MV-4-11 (cell line): ENCODE data around the gene CGB8.
"Not testable (repeated sequence)": the region's sequence is repeated elsewhere in the genome, so short reads cannot be mapped to it uniquely, and the experiment has no call there.

ENCODE experiments used
- DNase-seq: peaks from one replicate; lab custom pipeline; 2025; lab: John Stamatoyannopoulos, UW

CGB8 gene

DNA sequence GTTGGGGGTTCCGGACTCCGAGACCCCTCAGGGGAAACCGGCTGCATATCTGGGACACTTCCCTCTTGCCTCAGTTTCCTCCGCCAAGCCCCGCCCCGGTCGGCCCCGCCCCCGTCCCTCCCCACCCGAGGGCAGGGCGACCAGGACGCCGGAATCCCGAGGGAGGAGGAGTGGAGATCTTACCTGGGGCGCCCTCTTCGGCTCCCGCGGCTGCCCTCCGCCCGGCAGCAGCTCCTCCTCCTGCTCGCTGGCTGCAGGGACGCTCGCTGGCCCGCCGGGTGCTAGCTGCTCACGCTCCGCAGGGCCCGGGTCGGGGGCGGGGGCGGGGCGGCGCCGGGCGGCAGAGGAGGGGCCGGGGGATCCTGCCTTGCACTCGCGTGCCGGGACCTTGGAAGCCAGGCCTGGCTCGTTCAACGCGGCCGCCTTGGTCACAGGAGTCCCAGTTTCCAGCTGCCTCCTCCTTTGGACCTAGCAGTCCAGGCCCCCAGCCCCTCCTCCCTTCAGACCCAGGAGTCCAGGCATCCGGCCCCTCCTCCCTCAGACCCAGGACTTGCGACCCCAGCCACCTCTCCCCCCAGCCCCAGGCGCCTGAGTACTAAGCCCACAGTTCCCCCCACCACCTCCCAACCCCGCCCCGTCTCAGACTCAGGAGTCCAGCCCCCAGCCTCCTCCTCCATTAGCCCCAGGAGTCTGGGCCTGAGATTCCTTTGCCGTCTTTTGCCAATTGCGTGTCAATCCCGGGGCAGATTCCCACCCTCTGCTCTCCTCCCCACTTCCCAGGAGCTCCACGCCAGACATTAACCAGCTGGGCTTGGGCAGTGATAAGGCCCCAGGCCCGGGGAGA, 16.1 kb upstream of the CGB8 start, which contains the start of gene NTF4:
Gene NTF4, minus strand, starts transcription at position 51 of the 844 bp plus-strand sequence. CDS start 2,821 bp downstream, outside the sequence.
- no peak for DNase-seq

DNA sequence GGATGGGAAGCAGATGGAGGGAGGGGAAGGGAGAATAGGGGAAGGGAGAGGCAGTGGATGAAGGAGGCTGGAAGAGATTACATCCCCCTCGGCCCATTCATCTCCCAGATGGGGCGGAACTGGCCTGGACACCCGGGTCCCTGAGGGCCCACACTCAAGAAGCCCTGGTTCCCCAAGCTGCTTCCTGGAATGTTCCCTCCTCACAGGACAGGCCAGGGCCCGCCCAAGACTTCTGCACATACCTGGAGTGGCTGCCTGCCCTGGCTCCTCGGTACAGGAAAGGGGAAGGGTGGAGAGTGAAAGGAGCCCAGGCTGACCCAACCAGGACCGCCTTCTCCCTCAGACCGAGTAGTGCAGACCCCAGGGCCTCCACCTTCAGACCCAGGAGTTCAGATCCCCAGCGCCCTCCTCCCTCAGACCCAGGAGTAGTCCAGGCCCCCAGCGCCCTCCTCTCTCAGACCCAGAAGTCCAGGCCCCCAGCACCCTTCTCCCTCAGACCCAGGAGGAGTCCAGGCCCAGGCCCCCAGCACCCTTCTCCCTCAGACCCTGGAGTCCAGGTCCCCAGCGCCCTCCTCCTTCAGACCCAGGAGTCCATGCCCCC, 15.2 kb upstream of the CGB8 start:
- no peak for DNase-seq

- DNase-seq = no peak
These were observed 12.5 kb upstream of the CGB8 start for GRCh38 chr19:49061445-49061844.

DNA sequence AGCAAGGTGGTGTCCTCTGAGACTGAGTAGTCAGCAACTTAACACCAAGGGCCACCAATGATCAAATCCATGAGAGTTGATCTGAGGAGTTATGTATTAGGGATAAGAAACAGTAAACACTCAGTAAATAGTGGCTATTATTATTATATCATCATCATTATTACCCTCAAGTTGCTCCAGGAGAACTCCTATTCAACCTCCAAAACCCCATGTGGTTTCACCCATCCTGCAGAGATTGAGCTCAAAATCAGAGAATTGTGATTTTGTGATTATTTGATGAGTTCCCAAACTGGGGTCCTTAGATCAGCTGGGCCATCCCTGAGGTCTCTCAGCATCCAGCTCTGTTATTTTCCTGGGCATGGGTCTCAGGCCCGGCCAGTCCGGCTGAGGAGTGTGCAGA, 12.1 kb upstream of the CGB8 start:
- DNase-seq = no peak

DNA sequence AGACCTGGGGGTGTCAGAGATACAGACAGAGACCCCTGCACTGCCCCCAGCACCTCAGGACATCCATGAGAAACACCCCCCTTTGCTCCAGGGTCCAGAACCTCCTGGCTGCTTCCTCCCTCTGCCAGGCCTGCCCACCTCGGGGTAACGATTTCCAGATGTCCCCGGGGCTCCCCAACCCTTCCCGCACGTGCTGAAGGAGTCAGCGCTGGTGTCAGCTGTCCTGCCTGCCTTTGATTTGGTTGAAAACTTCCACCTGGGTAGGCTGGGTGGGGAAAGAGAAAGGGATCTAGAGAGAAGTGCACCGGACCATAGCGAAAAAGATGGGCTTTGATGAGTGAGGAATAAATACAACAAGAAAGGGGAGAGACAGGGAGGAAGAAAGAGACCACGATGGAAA, 10.1 kb upstream of the CGB8 start:
- no peak for DNase-seq

DNA sequence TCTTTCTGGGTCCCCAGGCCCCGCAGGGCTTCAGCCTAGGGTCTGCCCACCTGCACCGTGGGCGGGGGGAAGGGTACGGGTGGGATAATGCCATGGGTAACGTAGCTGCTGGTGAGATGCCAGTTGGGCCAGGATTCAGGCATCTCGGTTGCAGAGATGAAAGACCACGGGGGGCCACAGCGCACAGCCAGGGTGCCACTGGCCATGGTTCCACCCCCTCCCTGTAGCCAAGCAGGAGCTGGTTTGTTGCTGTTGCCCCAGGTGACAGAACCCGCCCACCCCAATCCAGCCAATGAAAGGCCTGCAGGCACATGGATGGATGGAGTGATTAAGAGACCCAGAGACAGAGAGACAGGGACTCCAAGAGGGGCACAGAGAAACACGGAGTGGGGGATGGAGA, 9.7 kb upstream of the CGB8 start:
- no peak for DNase-seq

- DNase-seq = no peak
These were observed 8.8 kb upstream of the CGB8 start, which contains the start of gene CGB7 for GRCh38 chr19:49057636-49058234. CGB7 (minus strand) TSS chr19:49057749; CDS start chr19:49055375, 2,374 bp downstream.

- not testable (repeated sequence) for DNase-seq
These were observed 8.1 kb upstream of the CGB8 start for GRCh38 chr19:49056902-49057596.

GRCh38 chr19:49056101-49056901, 7.4 kb upstream of the CGB8 start:
- DNase-seq = peak; percentile 15

GRCh38 chr19:49050376-49051033, 1.6 kb upstream of the CGB8 start:
- DNase-seq = not testable (repeated sequence)

DNA sequence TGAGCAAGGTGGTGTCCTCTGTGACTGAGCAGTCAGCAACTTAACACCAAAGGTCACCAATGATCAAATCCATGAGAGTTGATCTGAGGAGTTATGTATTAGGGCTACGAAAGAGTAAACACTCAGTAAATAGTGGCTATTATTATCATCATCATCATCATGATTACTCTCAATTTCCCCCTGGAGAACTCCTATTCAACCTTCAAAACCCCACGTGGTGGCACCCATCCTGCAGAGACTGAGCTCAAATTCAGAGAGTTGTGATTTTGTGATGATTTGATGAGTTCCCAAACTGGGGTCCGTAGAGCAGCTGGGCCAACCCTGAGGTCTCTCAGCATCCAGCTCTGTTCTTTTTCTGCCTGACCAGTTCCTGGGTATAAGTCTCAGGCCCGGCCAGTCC, 923 bp upstream of the CGB8 start:
- DNase-seq = not testable (repeated sequence)

DNA sequence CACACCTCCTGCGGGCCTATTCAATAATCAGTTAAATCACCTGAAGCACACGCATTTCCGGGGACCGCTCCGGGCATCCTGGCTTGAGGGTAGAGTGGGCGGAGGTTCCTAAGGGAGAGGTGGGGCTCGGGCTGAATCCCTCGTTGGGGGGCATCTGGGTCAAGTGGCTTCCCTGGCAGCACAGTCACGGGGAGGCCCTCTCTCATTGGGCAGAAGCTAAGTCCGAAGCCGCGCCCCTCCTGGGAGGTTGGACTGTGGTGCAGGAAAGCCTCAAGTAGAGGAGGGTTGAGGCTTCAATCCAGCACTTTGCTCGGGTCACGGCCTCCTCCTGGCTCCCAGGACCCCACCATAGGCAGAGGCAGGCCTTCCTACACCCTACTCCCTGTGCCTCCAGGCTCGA, 5.4 kb downstream of the CGB8 start, which contains the start of gene CGB5:
Gene CGB5, plus strand, starts transcription at position 301 of the 400 bp plus-strand sequence. CDS start 362 bp downstream, outside the sequence.
- not testable (repeated sequence) for DNase-seq

GRCh38 chr19:49042666-49043065, 6.2 kb downstream of the CGB8 start:
- not testable (repeated sequence) for DNase-seq

DNA sequence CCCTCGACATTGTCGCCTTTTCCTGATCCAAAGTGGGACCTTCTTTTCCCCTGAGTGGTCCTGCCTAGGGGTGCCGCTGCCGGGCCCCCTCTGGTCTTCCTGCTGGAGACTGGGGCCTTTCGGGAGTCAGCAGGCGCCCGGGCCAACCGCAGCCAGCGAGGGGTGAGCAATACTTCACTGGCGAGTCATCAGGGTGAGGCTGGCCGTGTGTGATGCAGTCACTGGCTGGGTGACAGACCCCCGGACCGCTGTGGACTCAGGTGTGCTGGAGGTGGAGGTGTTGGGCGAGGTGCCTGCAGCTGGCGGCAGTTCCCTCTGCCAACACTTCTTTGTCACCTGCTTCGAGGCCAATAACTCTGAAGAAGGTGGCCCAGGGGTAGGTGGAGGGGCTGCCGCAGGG, 6.7 kb downstream of the CGB8 start:
- DNase-seq = no peak

DNA sequence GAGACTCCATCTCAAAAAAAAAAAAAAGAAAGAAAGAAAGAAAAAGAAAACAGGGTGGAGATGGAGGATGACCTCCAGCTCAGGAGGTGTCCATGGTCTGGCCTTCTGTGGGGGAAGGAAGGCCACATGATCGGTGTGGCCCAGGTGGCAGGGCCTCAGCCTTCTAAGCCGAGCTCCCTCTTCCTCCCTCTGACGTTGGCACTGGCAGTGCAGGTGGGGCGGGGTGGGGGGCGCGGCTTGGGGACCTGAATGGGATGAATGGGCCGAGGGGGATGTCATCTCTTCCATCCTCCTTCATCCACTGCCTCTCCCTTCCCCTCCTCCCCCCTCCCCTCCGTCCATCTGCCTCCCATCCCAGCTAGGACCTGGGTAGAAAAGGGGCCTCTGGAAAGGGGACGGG, 9.2 kb downstream of the CGB8 start:
- not testable (repeated sequence) for DNase-seq

DNA sequence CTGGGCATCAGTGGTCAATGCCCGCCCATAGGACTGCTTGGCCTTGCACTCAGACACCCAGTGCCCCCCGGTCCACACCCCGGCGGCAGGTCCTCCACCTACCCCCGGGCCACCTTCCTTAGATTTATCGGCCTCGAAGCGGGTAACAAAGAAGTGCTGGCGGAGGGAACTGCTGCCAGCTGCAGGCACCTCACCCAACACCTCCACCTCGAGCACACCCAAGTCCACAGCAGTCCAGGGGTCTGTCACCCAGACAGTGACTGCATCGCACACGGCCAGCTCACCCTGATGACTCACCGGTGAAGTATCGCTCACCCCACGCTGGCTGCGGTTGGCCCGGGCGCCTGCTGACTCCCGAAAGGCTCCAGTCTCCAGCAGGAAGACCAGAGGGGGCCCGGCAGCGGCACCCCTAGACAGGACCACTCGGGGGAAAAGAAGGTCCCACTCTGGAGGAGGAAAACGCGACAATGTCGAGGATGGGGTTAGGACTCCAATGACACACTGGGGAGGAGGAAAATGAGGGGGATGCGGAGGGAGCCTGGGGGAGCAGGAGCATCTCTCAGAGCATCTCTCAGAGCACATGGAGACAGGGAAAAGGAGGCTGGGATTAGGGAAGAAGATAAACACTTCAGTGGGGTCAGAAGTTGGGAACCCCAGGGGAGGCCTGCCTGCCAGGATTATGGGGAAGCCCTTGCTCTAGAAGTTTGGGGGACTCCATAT, 10.2 kb downstream of the CGB8 start:
- not testable (repeated sequence) for DNase-seq

GRCh38 chr19:49038111-49038510, 10.8 kb downstream of the CGB8 start:
- not testable (repeated sequence) for DNase-seq

GRCh38 chr19:49036815-49037214, 12.1 kb downstream of the CGB8 start, which contains the start of gene CGB1:
CGB1 (minus strand) TSS chr19:49036895; CDS start chr19:49036711, 184 bp downstream.
- DNase-seq = peak; percentile 41

DNA sequence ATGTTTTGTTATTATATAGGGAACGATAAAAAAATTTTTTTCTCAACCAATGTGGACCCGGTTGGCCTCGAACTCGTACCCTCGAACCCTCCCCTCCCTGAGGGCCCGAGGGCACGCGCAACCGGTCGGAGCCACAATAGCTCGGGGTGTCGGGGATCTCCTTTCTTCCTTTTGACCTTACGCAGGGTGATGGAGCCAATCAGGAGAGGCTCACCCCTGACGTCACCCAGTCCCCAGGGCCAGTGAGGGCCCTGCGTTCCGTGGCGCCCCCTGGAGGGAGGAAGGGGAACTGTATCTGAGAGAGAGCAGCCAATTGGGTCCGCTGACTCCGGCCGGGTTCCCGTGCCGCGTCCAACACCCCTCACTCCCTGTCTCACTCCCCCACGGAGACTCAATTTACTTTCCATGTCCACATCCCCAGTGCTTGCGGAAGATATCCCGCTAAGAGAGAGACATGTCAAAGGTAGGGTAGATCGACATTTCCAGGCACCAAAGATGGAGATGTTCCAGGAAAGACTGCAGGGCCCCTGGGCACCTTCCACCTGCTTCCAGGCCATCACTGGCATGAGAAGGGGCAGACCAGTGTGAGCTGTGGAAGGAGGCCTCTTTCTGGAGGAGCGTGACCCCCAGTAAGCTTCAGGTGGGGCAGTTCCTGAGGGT, 17.1 kb downstream of the CGB8 start, which contains the start of gene CGB2:
Gene CGB2, plus strand, starts transcription at position 249 of the 660 bp plus-strand sequence. Its CDS starts 206 bp downstream, at position 455.
- DNase-seq = peak; percentile 26
